Measurements from ENCODE around the gene C12orf60.

Gene C12orf60

GRCh38 chr12:14846876-14847580 is 43.6 kb downstream of the C12orf60 start (continued):
- no peak for TF ChIP-seq SCRT2 (tag by site-specific recombination; IDR thresholded peaks at IDR 0.05)
- TF ChIP-seq ZNF23 (tag by site-specific recombination; IDR thresholded peaks at IDR 0.05; ENCODE audit: borderline replicate concordance): no peak
- TF ChIP-seq ZNF311 (tag by site-specific recombination; IDR thresholded peaks at IDR 0.05; ENCODE audit: borderline replicate concordance): no peak
- no peak for TF ChIP-seq WT1 (tag by site-specific recombination; IDR thresholded peaks at IDR 0.05)
- TF ChIP-seq ZNF488 (tag by site-specific recombination; IDR thresholded peaks at IDR 0.05): no peak
- no peak for TF ChIP-seq ZNF76 (tag by site-specific recombination; IDR thresholded peaks at IDR 0.05; ENCODE audit: borderline replicate concordance, low read depth)
- TF ChIP-seq ZNF266 (tag by site-specific recombination; IDR thresholded peaks at IDR 0.05; ENCODE audit: low read depth): no peak
- no peak for TF ChIP-seq ZNF837 (tag by site-specific recombination; IDR thresholded peaks at IDR 0.05)

GRCh38 chr12:14849661-14850060 is 46.2 kb downstream of the C12orf60 start:
- TF ChIP-seq ZNF10 (tag by site-specific recombination; IDR thresholded peaks at IDR 0.05) (peak; percentile 31; the same call in 1 of the 2 replicates), ZNF433 (tag by site-specific recombination; IDR thresholded peaks at IDR 0.05; ENCODE audit: low read depth) (no peak), ZFP37 (tag by site-specific recombination; IDR thresholded peaks at IDR 0.05) (no peak), ZNF146 (tag by site-specific recombination; IDR thresholded peaks at IDR 0.05) (no peak), SCRT2 (tag by site-specific recombination; IDR thresholded peaks at IDR 0.05) (0 out of 2 replicates have a peak, but pooled peaks have one; percentile 11), YY2 (tag by site-specific recombination; IDR thresholded peaks at IDR 0.05) (no peak), ZNF211 (tag by site-specific recombination; IDR thresholded peaks at IDR 0.05; ENCODE audit: low read depth) (no peak), ZNF366 (tag by site-specific recombination; conservative IDR thresholded peaks at IDR 0.05) (0 out of 2 replicates have a peak, but pooled peaks have one; percentile 22), HIC1 (tag by site-specific recombination; IDR thresholded peaks at IDR 0.05) (peak; percentile 65), ZNF214 (tag by site-specific recombination; IDR thresholded peaks at IDR 0.05; ENCODE audit: borderline replicate concordance) (no peak), SALL2 (tag by site-specific recombination; IDR thresholded peaks at IDR 0.05; ENCODE audit: borderline replicate concordance) (no peak), ZNF843 (tag by site-specific recombination; IDR thresholded peaks at IDR 0.05) (0 out of 2 replicates have a peak, but pooled peaks have one; percentile 28), TRIM28 (IDR thresholded peaks at IDR 0.05; ENCODE audit: borderline replicate concordance, low read length) (no peak), HOXD13 (CRISPR knock-in tag; IDR thresholded peaks at IDR 0.05; ENCODE audit: borderline replicate concordance) (peak; percentile 44; the same call in 1 of the 2 replicates), ATF2 (tag by site-specific recombination; IDR thresholded peaks at IDR 0.05; ENCODE audit: low read depth) (0 out of 2 replicates have a peak, but pooled peaks have one; percentile 9)
- no peaks in the 10 kb centered on the region for H3K9me3 ChIP-seq (ENCODE audit: control insufficient read depth, insufficient read depth, low read depth, low read length)
- no peak overlapping the region; the same call in 1 of the 2 replicates for H3K27ac ChIP-seq (ENCODE audit: extremely low read depth, low read depth, low read length)
- H3K4me3 ChIP-seq (ENCODE audit: low read depth, low read length): no peak overlapping the region
- ChIA-PET CTCF (interaction anchor here (1.0 kb wide), 1 partner anchor 146 kb away, joined by 10 read pairs; no protein-coding TSS in a partner anchor), POLR2A (no interaction called here)
- no peaks in the 10 kb centered on the region for H3K36me3 ChIP-seq (ENCODE audit: control insufficient read depth in 2 of 2, insufficient read depth in 1 of 2, low read length in 2 of 2)
- H3K4me1 ChIP-seq (ENCODE audit: control insufficient read depth, insufficient read depth, low read length): peaks cover 5% of the 10 kb centered on the region; the same call in 1 of the 2 replicates
